ENCODE results near the gene SPIRE1.
"Not testable (repeated sequence)": the region's sequence is repeated elsewhere in the genome, so short reads cannot be mapped to it uniquely, and the experiment has no call there.

The SPIRE1 gene

GRCh38 chr18:12598181-12598930, 59.6 kb downstream of the SPIRE1 start:
- no peak for DNase-seq

- no peak for DNase-seq
These were observed 60.1 kb downstream of the SPIRE1 start for GRCh38 chr18:12597760-12598159.

- DNase-seq = no peak
These were observed 62.2 kb downstream of the SPIRE1 start for GRCh38 chr18:12595571-12596255.

GRCh38 chr18:12593866-12594265, 64.0 kb downstream of the SPIRE1 start:
- no peak for DNase-seq

- DNase-seq = no peak
These were observed 65.2 kb downstream of the SPIRE1 start for GRCh38 chr18:12592597-12593127.

- DNase-seq = no peak
These were observed 68.5 kb downstream of the SPIRE1 start for GRCh38 chr18:12589448-12589847.

GRCh38 chr18:12586956-12587355, 71.0 kb downstream of the SPIRE1 start:
- DNase-seq = no peak

- no peak for DNase-seq
These were observed 72.7 kb downstream of the SPIRE1 start for GRCh38 chr18:12585218-12585617.

GRCh38 chr18:12580630-12581342, 77.1 kb downstream of the SPIRE1 start:
- DNase-seq = no peak

- DNase-seq = no peak
These were observed 78.1 kb downstream of the SPIRE1 start for GRCh38 chr18:12579775-12580174.

- no peak for DNase-seq
These were observed 80.1 kb downstream of the SPIRE1 start for GRCh38 chr18:12577848-12578247.

GRCh38 chr18:12574494-12575185, 83.3 kb downstream of the SPIRE1 start:
- DNase-seq = no peak

- no peak for DNase-seq
These were observed 86.3 kb downstream of the SPIRE1 start for GRCh38 chr18:12571630-12572029.

- no peak for DNase-seq
These were observed 88.1 kb downstream of the SPIRE1 start for GRCh38 chr18:12569791-12570190.

GRCh38 chr18:12567849-12568248, 90.1 kb downstream of the SPIRE1 start:
- DNase-seq = no peak

- DNase-seq = no peak
These were observed 93.0 kb downstream of the SPIRE1 start for GRCh38 chr18:12564861-12565260.

GRCh38 chr18:12564378-12564777, 93.5 kb downstream of the SPIRE1 start:
- DNase-seq = no peak

- DNase-seq = not testable (repeated sequence)
These were observed 97.3 kb downstream of the SPIRE1 start for GRCh38 chr18:12560600-12560999.

GRCh38 chr18:12559319-12559718, 98.6 kb downstream of the SPIRE1 start:
- no peak for DNase-seq

- no peak for DNase-seq
These were observed 100.7 kb downstream of the SPIRE1 start for GRCh38 chr18:12556946-12557806.

GRCh38 chr18:12554796-12555388, 103.0 kb downstream of the SPIRE1 start:
- no peak for DNase-seq

- no peak for DNase-seq
These were observed 105.0 kb downstream of the SPIRE1 start for GRCh38 chr18:12552879-12553242.
